NCI-H1436 treated with DMSO at 0.1 percent for 48 hours (cell line): ENCODE data around the gene RAB11FIP3.

Experiments used
- DNase-seq: peaks from one replicate; lab custom pipeline; 2025; lab: John Stamatoyannopoulos, UW

Gene RAB11FIP3

DNA sequence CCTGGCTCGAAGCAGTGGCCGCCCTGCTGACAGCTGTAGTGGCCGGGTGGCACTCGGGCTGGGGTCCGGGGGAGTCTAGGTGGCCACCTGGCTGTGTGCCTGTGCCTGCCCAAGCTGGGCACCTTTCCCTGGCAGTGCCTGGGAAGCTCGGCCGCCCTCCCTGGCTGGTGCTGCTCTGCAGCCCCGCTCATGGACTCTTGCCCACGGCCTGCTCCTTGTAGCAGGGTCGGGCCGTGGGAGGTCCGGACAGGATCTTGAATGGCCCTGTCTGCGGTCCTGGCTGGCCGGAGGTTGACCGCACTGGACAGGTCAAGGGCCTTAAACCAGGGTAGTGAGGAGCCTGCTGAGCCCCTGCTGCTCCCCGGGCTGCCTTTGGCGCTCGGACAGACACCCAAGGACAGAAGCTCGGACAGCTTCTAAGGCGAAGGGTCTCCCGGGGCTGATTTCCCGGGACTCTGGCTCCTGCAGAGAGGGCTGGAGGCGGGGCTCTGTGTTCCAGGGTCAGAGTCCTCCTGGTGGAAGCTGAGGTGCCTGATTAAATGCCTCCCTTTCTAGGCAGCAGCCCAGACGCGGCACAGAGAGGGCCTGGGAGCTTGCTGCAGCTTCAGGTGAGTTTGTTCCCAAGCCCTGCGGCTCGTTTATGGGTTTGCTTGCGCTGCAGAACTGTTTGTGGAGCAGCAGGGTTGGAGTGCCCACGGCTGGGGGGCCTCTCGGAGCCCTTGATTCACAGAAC is 108.1 kb downstream of the RAB11FIP3 start:
- DNase-seq: no peak

DNA sequence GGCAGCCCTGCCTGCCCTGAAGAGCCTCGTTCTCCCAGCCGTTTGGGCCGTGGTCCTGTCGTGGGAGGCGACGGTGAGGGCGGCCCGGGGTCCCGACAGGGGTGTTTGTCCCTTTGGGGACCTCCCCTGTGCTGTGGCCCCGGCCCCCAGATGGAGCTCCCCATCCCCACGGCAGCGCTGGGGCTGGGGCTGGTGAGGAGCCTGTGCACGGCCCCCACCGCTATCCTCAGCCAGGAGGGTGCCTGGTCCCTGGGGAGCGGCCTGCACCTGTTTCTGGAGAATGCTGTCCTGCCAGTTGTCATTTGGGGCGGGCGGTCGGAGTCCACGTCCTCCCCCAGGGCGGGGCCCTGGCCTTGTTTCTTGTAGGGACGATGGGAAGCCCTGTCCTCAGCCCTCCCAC is 108.7 kb downstream of the RAB11FIP3 start:
- DNase-seq: no peak

DNA sequence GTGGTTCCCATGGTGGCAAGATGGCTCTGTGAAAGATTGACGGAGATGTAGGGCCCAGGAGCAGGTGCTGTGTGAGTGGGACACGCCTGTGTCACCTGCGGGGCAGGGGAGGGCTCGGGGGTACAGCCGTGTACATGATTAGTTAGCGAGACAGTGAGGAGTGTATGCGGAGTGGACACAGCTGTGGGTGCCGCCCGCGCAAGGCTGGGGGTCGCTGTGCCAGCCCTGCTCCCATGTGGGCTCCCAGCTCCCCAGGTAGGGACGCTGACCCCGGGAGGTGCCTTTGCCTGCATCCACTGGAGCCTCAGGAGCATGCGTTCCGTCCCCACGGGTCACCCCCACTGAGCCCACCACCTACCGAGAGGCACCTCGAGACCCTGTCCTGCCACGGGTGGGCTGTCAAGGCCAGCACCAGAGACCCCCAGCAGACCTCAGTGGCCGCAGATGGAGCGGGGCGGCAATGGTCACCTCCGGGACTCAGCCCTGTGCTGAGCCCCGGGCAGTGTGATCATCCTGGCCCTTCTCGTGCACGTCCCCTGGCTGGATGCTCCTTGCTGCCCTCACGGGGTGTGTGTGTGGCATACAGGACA is 109.5 kb downstream of the RAB11FIP3 start:
- no peak for DNase-seq

DNA sequence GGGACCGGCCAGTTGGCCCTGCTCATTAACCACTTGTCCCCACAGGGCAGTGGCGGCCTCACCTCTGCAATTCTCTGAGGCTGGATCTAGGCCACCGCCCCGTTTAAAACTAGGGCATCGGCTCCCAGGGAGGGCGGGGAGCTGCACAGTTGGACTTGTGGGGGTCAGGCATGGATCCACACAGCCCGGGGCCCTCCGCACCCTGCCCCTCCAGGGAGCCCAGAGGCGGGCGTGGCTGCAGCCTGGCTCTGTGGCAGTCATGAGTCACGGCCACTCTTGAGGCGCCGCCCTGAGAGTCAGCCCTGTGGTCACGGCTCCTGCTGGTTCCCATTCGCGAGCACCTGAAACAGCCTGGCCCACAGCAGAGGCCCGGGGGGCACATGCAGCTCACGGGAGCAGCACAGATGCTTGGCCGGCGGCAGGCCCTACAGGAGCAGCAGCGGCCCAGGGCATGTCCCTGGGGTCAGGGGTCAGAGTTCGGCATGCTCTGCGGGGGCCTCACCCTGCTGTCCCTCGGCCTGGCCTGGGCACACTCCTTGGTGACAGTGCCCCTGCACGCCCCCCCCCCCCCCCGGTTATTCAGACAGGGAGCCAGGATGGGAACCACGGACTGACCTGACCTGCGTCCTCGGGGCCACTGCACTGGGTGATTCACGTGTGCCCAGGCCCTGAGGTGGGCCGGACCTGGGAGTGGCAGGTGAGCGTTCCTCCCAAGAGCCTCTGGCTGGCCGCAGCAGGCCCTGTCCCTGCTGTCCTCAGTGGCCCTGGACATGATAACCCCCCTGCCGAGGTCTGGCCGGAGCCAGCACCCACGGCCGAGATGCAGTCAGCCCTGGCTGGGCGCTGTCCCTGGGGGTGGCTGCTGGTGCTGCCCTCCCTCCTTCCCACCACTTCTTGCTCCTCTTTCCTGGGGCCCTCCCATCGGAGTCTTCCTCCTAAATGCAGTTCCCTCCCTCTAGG is 110.3 kb downstream of the RAB11FIP3 start:
- no peak for DNase-seq

DNA sequence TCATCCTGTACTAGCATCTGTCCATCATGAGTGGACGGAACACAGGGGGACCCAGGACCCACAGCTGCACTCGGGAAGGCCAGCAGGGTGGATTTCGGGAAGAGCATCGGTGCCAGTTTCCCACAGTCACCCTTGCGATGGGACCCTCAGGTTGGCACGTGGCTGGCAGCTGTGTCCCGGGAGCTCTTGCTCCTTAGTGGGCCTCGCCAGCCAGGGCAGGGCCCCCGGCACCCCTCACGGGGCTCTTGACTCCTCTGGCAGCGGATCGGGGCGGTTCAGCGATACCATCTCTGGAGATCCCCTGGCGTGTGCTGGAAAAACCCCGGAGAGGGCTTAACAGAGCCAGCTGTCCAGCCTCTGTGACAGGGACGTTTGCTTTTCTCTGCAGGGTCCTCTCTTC is 111.3 kb downstream of the RAB11FIP3 start:
- no peak for DNase-seq

DNA sequence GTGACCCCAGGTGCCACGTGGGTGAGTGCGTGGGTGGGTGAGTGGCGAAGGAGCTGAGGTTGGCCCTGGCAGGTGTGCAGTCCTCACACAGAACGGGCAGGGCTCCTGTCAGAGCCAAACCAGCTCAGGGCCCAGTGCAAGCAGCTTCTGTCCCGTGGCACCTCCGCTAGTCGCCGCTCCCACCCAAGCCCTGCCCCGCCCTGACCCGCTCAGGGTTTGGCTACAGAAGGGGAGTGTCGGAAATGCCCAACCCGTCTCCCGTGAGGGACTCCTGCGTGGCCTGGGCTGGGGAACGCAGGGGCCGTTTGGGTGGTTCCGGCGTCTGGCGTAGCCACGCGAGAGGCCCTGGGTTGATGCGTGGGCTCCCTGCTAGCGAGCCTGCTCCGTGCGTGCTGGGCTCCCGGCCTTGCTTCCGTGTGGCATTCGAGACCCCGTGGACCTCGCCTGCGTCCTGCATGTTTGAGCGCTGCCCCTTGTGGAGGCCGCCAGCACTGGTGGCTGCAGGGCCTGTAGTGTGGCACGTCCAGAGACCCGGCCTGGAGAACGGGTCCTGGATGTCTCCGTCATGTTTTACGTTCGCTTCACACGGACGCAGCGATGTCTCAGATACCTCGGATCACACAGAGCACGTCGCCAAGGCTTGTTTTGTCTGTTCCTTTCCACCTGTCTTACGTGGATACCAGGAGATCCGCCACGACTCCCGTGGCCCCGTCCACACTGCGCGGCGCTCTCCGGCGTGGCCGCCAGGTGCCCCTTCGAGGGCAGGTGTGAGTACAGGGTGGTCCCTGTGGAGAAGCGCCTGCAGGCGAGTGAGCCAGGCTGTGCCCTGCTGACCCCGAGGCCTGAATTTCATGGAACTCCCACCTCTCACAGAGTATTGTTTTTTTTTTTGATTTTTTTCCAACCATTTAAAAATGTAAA is 112.2 kb downstream of the RAB11FIP3 start:
- DNase-seq: no peak

DNA sequence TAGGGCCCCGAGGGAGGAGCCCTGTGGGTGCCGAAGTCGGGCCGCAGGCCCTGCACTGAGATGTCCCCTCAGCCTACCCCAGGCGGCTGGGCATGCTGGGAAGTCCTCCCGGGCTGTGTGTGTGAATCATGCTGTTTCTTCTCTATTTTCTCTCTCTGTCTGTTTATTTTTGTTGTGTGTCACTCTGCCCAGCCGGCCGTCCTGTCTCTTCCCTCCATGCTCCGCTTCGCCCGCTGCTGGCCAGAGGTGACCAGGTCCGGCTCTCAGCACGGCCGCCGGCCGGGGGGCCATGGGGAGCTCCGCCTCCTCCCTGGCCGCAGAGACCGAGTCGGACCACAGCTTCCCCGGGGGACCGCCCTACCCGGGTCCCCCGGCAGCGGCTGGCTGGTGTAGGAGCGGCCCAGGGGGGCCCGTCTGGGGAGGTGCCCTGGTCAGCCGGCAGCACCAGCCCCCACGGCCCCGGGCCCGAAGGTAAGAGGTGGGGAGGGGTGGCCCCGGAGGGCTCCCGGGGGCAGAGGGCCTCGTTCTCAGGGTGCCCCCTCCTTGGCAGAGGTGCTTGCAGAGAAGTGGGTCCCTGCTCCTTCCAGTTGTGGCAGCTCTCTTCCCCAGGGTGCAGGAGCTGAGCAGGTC is 114.6 kb downstream of the RAB11FIP3 start:
- no peak for DNase-seq

DNA sequence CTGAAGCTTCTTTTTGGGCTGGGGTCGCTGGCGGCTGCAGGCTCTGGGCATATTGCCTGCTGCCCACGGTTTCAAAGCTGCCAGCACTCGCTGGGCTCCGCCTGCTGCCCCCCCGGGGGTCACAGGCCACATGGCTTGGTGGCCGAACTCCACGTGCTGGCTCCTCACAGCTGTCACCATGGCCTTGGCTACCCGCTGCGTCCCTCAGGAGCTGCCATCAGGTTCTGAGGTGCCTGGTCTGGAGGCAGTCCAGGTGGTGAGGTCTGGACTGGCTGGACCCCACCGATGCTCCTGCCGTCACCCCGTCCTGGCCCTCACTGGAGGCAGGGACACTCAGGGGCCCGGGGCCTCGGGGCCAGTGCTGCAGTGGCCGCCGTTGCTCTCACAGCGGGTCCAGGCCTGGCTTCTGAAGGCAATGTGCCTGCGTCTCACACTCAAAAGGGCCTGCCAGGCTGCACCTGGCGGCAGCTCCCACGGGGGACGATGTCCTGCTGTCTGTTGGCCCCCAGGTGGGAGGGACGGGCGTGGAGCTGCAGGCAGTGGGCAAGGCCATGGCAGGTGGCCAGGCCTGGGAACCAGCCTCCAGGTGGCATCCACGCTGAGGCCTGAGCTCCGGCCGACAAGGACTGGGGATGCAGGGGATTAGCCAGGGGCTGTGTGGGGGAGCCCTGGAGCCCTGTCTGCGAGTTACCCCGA is 115.3 kb downstream of the RAB11FIP3 start:
- DNase-seq: no peak

DNA sequence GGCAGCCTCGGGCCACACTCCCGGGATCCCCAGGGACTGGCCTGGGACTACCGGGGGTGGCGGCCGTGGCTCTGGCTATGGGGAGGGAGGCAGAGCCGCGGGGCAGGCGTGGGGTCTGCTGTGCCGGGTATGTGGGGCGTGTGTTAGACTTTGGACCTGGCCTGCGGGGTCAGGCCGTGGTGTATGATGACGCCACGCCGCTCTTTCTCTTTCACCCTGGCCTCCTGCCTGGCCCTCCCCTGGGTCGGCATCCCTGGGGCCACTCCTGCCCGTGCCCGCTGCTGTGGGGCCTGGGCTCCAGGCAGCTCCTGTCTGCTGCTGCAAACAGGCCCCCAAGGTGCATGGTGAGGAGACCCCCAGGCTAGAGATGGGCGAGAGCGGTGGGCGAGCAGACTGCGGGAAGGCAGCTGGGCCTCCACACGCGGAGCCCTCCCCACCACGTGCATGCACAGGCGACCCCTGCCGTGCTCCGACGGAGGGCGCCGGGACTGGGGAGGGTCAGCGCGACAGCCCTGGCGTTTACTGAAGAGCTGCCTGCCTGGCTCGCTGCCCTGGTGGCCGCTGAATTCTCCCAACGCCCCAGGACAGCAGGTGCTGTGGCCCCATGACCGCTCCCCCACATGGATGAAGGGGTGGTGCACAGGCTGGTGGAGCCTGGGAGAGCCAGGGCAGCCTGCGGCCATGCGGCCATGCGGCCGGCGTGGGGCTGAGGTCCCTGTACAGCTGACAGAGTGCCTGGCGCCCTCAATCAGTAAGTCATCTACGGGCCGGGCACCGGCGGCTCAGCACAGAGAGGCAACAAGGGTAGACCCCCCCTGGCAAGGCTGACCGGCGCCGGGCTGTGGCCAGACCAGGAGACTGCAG is 118.1 kb downstream of the RAB11FIP3 start:
- DNase-seq: no peak

DNA sequence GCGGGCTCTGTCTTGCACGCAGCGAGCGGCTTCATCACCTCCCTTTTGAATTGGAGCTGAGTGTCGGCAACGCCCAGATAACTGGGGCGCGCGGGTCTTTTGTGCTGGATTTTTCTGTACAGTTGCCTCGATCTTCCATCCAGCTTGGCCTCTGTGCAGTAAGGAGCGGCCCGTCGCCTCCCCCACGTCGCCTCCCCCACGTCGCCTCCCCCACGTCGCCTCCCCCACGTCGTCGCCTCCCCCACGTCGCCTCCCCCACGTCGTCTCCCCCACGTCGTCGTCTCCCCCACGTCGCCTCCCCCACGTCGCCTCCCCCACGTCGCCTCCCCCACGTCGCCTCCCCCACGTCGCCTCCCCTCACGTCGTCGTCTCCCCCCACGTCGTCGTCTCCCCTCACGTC is 119.1 kb downstream of the RAB11FIP3 start:
- DNase-seq: no peak

DNA sequence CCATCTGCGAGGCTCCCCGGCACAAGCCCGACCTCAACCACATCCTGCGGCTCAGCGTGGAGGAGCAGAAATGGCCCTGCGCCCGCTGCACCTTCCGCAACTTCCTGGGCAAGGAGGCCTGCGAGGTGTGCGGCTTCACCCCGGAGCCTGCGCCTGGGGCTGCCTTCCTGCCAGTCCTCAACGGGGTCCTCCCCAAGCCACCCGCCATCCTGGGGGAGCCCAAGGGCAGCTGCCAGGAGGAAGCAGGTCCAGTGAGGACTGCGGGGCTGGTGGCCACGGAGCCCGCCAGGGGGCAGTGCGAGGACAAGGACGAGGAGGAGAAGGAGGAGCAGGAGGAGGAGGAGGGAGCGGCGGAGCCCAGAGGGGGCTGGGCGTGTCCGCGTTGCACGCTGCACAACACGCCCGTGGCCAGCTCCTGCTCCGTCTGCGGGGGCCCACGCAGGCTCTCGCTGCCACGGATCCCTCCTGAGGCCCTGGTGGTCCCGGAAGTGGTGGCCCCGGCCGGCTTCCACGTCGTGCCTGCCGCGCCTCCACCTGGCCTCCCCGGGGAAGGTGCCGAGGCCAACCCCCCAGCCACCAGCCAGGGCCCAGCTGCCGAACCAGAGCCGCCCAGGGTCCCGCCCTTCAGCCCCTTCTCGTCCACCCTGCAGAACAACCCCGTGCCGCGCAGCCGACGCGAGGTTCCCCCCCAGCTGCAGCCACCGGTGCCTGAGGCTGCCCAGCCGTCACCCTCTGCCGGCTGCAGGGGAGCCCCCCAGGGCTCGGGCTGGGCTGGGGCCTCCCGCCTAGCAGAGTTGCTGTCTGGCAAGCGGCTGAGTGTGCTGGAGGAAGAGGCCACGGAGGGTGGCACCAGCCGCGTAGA is 121.7 kb downstream of the RAB11FIP3 start:
- no peak for DNase-seq

DNA sequence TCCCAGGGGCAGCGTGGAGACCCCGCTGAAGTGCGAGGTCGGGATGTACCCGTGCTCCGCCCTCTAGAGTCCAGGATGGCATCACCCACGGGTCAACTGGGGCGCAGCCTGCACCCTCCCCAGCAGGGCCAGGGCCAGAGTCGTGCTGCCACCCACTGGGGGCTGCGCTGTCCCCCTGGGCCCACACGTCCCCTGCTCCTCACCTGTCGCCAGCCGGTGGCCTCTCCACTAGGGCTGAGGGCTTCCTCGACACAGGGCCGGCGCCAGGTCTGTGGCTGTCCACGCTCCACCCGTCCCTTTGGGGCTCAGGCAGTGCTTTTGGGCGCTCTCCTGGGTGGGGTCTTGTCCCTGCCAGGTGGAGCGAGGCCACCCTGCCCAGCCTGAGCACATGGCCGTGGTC is 123.1 kb downstream of the RAB11FIP3 start:
- DNase-seq: no peak

DNA sequence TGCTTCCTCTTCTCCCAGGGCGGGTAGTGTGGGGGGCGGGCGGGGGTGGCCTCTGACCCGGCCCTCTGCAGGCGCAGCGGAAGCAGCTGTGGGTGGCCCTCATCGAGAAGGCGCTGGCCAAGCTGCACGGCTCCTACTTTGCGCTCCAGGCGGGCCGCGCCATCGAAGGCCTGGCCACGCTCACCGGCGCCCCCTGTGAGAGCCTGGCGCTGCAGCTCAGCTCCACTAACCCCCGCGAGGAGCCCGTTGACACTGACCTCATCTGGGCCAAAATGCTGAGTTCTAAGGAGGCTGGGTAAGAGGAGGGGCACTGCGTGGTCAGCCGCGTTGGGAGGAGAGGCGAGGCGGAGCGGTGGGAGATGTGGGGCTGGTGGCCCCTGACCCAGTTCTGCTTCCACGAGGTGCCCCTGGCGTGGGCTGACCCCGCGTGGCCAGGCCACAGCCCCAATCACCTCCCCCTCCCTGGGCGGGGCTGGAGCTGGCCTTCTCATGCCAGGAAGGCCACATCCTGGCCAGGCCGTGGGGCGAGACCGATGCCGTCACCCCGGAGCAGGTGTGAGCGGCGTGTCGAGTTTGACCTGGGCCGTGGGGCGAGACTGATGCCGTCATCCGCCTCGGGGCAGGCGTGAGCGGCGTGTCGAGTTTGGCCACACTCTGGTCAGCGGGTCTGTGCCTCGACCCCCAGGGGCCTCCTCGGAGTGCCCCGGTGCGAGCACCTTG is 124.3 kb downstream of the RAB11FIP3 start:
- no peak for DNase-seq

DNA sequence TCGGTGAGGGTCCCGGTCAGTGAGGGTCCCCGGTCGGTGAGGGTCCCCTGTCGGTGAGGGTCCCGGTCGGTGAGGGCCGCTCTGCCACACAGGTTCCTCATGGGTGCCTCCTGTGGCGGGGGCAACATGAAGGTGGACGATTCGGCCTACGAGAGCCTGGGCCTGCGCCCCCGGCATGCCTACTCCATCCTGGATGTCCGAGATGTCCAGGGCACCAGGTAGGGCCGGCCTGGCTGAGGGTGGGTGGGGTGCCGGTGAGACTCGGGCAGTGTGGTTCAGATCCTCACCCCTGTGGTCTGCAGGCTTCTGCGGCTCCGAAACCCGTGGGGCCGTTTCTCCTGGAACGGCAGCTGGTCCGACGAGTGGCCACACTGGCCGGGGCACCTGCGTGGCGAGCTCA is 125.8 kb downstream of the RAB11FIP3 start:
- DNase-seq: no peak

DNA sequence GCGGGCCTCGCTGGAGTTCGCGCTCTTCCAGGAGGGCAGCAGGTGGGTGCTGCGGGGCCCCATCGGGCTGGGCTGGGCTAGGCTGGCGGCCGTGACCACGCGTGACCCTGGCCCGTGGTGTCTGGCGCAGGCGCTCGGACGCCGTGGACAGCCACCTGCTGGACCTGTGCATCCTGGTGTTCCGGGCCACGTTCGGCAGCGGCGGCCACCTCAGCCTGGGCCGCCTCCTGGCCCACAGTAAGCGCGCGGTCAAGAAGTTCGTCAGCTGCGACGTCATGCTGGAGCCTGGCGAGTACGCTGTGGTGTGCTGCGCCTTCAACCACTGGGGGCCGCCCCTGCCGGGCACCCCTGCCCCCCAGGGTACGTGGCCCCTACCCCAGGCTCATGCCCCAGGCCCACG is 126.7 kb downstream of the RAB11FIP3 start:
- DNase-seq: no peak

DNA sequence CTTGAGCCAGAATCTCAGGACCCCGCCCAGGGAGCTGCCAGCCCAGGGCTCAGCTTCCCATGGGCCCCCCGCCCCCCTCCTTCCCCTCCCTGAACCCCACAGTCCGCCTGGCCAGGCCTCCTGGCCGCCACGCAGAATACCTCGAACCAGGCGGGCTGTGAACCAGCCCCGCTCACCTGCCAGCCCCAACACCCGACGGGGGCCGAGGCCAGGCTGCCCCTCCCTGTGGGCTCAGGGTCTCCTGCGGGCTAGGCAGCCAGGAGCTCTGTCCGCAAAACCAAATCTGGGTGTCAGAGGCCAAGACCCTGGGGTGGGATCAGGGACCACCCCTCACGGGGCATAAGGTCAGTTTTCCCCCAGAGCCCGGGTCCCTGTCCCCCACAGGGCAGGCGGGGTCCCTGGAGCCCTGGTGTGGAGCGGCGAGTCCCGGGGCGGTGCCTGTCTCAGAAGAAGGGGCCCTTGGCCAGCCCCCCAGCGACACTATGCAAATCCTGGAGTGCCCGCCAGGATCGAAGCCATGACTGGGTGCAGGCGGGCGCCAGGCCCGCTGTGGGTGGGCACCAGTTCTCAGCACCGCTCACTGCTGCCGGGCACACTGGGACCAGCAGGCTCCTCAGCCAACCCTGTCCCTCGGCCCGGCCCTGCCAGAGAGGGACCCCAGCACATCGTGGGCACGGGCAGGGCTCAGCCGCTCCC is 128.3 kb downstream of the RAB11FIP3 start:
- DNase-seq: no peak

DNA sequence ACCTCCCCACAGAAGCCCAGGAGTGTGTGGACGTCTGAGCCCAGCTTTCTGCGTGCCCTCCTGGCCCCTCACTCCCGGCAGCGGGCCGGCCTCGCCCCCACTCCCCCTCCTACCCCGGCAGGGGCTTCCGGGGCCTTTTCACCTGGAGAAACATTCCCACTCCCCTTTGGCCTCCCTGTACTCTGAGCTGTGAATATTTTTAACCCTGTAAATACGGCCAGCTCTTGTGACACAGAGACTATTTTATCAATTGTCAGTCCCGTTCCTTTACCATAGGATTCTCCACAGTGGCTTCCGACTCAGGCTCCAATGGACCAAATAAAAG is 128.8 kb downstream of the RAB11FIP3 start:
- DNase-seq: no peak
